C4-2B (cell line): ENCODE results near the gene SSRP1.

Source experiments
- CTCF ChIP-seq: fragments of 450-650 bp; conservative IDR thresholded peaks from 2 replicates; pipeline ENCODE4 v1.5.1; 2017; ENCODE audit warnings: mild to moderate bottlenecking
- ZFX ChIP-seq: fragments of 450-650 bp; IDR thresholded peaks from 2 replicates; pipeline ENCODE4 v1.6.1; 2017

- TF ChIP-seq CTCF, result no peak
- TF ChIP-seq ZFX, result no peak
These were observed 31.6 kb downstream of the SSRP1 start for GRCh38 chr11:57303990-57304579.
